Uterus (tissue), 2 donors: Measurements from ENCODE around the gene SGPP2.

Source experiments
- CTCF ChIP-seq, 4 experiments: fragments of 200-600 bp in 2 of 4; fragments of 450-650 bp in 2 of 4; sonication (generic) in 2 of 4; IDR thresholded peaks; one replicate each; pipeline ENCODE4 v1.5.1; 2016 to 2019; ENCODE audit warnings: antibody characterized with exemption in 4 of 4, mild to moderate bottlenecking in 2 of 4, moderate library complexity in 1 of 4
- POLR2A ChIP-seq, 2 donors: fragments of 450-650 bp; IDR thresholded peaks; one replicate each; pipeline ENCODE4 v1.6.1; 2016; ENCODE audit warnings: antibody characterized with exemption in 2 of 2, mild to moderate bottlenecking in 1 of 2, moderate library complexity in 1 of 2

- no peak for TF ChIP-seq CTCF (IDR thresholded peaks at IDR 0.05)
- TF ChIP-seq POLR2A (IDR thresholded peaks at IDR 0.05), result no peak
Observed at GRCh38 chr2:222525811-222526210, 101.5 kb downstream of the SGPP2 start.
